ENCODE data around the gene FMO1.
A peak's percentile ranks its signal among the peaks of the same experiment; 100 is the strongest.

The FMO1 gene

DNA sequence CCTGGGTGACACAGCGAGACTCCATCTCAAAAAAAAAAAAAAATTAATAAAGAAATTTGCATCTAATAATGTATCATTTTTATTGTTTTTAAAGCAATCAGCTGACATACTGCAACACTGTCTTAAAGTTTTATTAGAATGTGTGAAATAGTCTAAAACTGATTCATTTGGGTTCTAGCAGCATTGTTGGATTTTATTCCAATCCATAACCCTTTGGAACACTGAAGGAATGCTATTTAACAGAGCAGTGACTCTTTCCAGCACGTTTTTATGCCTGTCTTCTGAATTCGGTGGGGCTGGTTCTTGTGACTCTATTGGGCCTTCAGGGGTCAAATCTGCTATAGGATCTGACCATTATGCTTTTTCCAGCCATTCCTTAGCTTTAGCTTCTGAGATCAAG lies 47.5 kb downstream of the FMO1 start:
- DNase-seq (ENCODE audit: low read depth in 2 of 2), result no peak
- H3K4me3 ChIP-seq (replicated peaks in 1 of 2; ENCODE audit: low read depth in 2 of 2, low read length in 2 of 2), result no peak overlapping the region
- TF ChIP-seq CTCF (IDR thresholded peaks at IDR 0.05; ENCODE audit: low read depth, low read length), result no peak

DNA sequence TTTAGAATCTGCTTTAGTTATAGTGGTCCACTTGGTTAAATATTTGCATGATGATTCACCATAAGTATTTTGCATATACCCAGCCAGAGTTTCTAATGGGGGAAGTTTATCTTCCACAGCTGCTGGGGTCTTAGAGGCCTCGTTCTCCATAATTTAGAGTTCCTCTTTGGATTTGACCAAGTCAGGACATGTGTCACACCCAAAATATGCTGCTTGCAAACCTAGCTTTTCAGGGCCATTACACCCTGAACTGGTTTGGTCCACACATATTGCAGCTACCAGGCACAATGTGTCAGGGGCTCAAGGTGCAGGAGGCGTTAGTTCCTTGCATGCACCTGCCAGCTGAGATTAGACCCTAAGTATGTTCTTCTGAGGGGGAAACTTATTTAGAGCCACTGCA lies 48.6 kb downstream of the FMO1 start:
- TF ChIP-seq CTCF (IDR thresholded peaks at IDR 0.05; ENCODE audit: low read depth, low read length), result no peak
- no peak for DNase-seq (ENCODE audit: low read depth in 2 of 2)
- H3K4me3 ChIP-seq (replicated peaks in 1 of 2; ENCODE audit: low read depth in 2 of 2, low read length in 2 of 2), result no peak overlapping the region

DNA sequence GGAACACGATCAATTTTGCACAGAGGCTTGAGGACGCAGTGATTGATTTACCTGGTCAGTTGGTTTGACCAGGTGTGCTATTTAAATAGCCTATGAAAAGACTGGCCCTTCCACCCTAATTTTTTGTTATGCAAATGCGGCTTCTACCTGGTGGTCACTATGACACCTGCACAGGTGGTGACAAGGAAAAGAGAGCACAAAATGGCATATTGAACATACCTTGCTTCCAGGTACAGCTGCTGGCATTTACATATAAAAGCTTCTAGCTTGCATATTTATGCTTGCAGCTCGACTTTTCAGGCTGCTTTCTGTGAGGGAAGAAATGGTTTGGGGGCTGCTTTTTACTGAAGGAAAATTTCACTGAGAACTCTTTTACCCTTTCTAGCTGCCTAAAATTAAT lies 50.4 kb downstream of the FMO1 start:
- H3K4me3 ChIP-seq (replicated peaks in 1 of 2; ENCODE audit: low read depth in 2 of 2, low read length in 2 of 2), result no peak overlapping the region
- TF ChIP-seq CTCF (IDR thresholded peaks at IDR 0.05; ENCODE audit: low read depth, low read length), result no peak
- DNase-seq (ENCODE audit: low read depth in 2 of 2), result no peak

- no peak for TF ChIP-seq CTCF (IDR thresholded peaks at IDR 0.05; ENCODE audit: low read depth, low read length)
- DNase-seq (ENCODE audit: low read depth in 2 of 2), result no peak
- no peak overlapping the region for H3K4me3 ChIP-seq (replicated peaks in 1 of 2; ENCODE audit: low read depth in 2 of 2, low read length in 2 of 2)
These were observed 51.0 kb downstream of the FMO1 start for GRCh38 chr1:171299342-171299741.

DNA sequence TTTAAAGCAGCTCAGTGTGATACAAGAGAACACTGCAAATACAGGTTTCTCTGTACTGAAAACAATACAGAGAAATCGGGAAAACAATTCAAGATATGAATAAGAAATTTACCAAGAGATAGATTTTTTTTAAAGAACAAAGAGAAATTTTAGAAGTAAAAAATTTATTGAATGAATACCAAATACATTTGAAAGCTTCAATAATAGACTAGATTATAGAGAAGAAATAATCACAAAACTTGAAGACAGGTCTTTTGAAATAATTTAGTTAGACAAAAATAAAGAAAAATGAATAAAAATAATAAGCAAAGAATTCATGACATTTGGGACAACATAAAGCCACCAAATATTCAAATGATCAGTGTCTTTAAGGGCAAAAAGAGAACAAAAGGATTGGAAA lies 52.1 kb downstream of the FMO1 start:
- DNase-seq (ENCODE audit: low read depth in 2 of 2), result no peak
- TF ChIP-seq CTCF (IDR thresholded peaks at IDR 0.05; ENCODE audit: low read depth, low read length), result no peak
- no peak overlapping the region for H3K4me3 ChIP-seq (replicated peaks in 1 of 2; ENCODE audit: low read depth in 2 of 2, low read length in 2 of 2)

DNA sequence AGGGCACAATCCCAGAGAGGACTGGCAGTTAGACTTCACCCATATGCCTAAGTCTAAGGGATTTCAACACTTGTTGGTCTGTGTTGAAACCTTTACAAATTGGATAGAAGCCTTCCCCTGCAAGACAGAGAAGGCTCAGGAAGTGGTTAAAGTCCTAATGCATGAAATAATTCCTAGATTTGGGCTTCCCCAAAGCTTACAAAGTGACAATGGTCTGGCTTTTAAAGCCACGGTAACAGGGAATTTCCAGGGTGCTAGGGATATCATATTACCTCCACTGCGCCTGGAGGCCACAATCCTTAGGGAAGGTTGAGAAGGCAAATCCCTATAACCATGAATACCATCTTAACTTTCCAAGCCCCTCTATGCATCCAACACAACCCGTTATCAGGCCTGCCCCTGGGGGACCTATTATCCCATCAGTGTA lies 62.4 kb downstream of the FMO1 start:
- peak; percentile 4 to 15 for DNase-seq (ENCODE audit: low read depth in 2 of 2)
- H3K4me3 ChIP-seq (replicated peaks in 1 of 2; ENCODE audit: low read depth in 2 of 2, low read length in 2 of 2), result no peak overlapping the region
- TF ChIP-seq CTCF (IDR thresholded peaks at IDR 0.05; ENCODE audit: low read depth, low read length), result no peak

DNA sequence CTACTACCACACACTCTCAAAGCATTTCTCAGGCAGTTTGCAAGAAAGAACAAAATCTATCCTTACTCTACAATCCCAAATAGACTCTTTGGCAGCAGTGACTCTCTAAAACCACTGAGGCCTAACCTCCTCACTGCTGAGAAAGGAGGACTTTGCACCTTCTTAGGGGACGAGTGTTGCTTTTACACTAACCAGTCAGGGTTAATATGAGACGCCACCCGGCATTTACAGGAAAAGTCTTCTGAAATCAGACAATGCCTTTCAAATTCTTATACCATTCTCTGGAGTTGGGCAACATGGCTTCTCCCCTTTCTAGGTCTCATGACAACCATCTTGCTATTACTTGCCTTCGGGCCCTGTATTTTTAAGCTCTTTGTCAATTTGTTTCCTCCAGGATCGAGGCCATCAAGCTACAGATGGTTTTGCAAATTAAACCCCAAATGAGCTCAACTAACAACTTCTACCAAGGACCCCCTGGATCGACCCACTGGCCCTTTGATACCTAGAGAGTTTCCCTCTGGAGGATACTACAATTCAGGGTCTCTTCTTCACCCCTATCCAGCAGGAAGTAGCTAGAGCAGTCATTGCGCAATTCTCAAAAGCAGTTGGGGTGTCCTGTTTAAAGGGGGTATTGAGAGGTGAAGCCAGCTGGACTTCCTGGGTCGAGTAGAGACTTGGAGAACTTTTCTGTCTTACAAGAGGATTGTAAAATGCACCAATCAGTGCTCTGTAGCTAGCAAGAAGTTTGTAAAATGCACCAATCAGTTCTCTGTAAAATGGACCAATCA lies 63.7 kb downstream of the FMO1 start:
- no peak for TF ChIP-seq CTCF (IDR thresholded peaks at IDR 0.05; ENCODE audit: low read depth, low read length)
- DNase-seq (ENCODE audit: low read depth in 2 of 2), result no peak
- H3K4me3 ChIP-seq (replicated peaks in 1 of 2; ENCODE audit: low read depth in 2 of 2, low read length in 2 of 2), result no peak overlapping the region

Measured in cardiac fibroblast (primary cell).